HCT116 (cell line): ENCODE results near the gene MICOS13. TPM values are rescaled to one million over a fixed set of nuclear protein-coding genes. Genes with fewer than 3 reads are reported as not detected.

Source experiments
- ATAC-seq: fragments of 200-7000 bp; cut with Tn5 transposase; 2 replicates; pipeline ENCODE4 v1.9.1; 2020; ENCODE audit warnings: mild to moderate bottlenecking, moderate library complexity
- BruUV-seq: library from RNA; stranded (reverse); fragments of 400-500 nt; replicated peaks from 2 replicates; lab custom pipeline; 2021; lab: Mats Ljungman, UMichigan
- CTCF ChIA-PET: fragments of 300-600 bp; sonication (Branson Sonifier 250); formaldehyde crosslinking; loops from one replicate; lab custom pipeline; 2021; ENCODE audit warnings: antibody characterized with exemption; lab: Charles Lee
- POLR2A ChIA-PET: fragments of 300-600, 350-600 bp; sonication (Branson Sonifier 250); formaldehyde crosslinking; loops from one replicate; lab custom pipeline; 2021; ENCODE audit warnings: antibody characterized with exemption; lab: Charles Lee
- RAD21 ChIA-PET, 2 experiments: fragments of 300-600 bp; sonication (Branson Sonifier 250); formaldehyde crosslinking; loops; one replicate each; lab custom pipeline; 2023; ENCODE audit warnings: low total read pairs in 2 of 2; ENCODE audit not compliant: uncharacterized antibody in 2 of 2, unreplicated experiment in 2 of 2, low non-redundant PET in 1 of 2; lab: Charles Lee
- DNase-seq: peaks from one replicate; pipeline ENCODE4 v3.0.0-alpha.2; 2010; ENCODE audit warnings: low read depth, low spot score
- H2AFZ ChIP-seq: fragments of 200-600 bp; shearing (Covaris generic), sonication (generic); 2 replicates; pipeline ENCODE4 v1.6.1; 2017; ENCODE audit warnings: low read depth, mixed run types, mixed read lengths, antibody characterized with exemption, low read length; ENCODE audit not compliant: poor library complexity, severe bottlenecking
- H3K27ac ChIP-seq: 2 replicates; pipeline ENCODE4 v1.5.1; 2012; ENCODE audit warnings: low read depth, low read length
- H3K27me3 ChIP-seq: fragments of 200-600 bp; sonication (generic); 2 replicates; pipeline ENCODE4 v1.6.1; 2016; ENCODE audit warnings: mixed run types, low read length, mixed read lengths; ENCODE audit not compliant: insufficient read depth
- H3K36me3 ChIP-seq, 2 experiments: fragments of 200-500 bp in 1 of 2; fragments of 200-600 bp in 1 of 2; sonication (Bioruptor generic) in 1 of 2; sonication (generic) in 1 of 2; 2 replicates each; pipeline versions ENCODE4 v1.5.1 to v1.6.1; 2014 to 2016; ENCODE audit warnings: low read length in 2 of 2, inconsistent platforms in 1 of 2, mixed read lengths in 1 of 2, mixed run types in 1 of 2; ENCODE audit not compliant: insufficient read depth in 2 of 2, control insufficient read depth in 1 of 2
- H3K4me1 ChIP-seq, 2 experiments: fragments of 200-600 bp in 1 of 2; sonication (generic) in 1 of 2; 2 replicates each; pipeline versions ENCODE4 v1.5.1 to v1.6.1; 2012 to 2017; ENCODE audit warnings: low read length in 2 of 2, inconsistent platforms in 1 of 2, mild to moderate bottlenecking in 1 of 2, mixed read lengths in 1 of 2, mixed run types in 1 of 2, moderate library complexity in 1 of 2; ENCODE audit not compliant: insufficient read depth in 2 of 2, control insufficient read depth in 1 of 2
- H3K4me2 ChIP-seq: fragments of 200-600 bp; sonication (generic); 2 replicates; pipeline ENCODE4 v1.6.1; 2017; ENCODE audit warnings: mixed run types, low read length, mixed read lengths
- H3K4me3 ChIP-seq, 2 experiments: fragments of 200-600 bp in 1 of 2; sonication (generic) in 1 of 2; replicated peaks in 1 of 2; 2 replicates each; pipeline ENCODE4 v1.5.1; 2011 to 2016; ENCODE audit warnings: low read length in 2 of 2, control low read depth in 1 of 2, low read depth in 1 of 2, mild to moderate bottlenecking in 1 of 2, mixed read lengths in 1 of 2, mixed run types in 1 of 2
- H3K79me2 ChIP-seq: fragments of 200-600 bp; sonication (generic); 2 replicates; pipeline ENCODE4 v1.6.1; 2017; ENCODE audit warnings: mild to moderate bottlenecking, mixed run types, low read length, moderate library complexity, mixed read lengths; ENCODE audit not compliant: insufficient read depth
- H3K9ac ChIP-seq: fragments of 200-600 bp; sonication (generic); 2 replicates; pipeline ENCODE4 v1.6.1; 2016; ENCODE audit warnings: low read length, mixed read lengths
- H3K9me2 ChIP-seq: fragments of 200-600 bp; sonication (generic), shearing (Covaris generic); 2 replicates; pipeline ENCODE4 v1.6.1; 2017; ENCODE audit warnings: mixed run types, mild to moderate bottlenecking, moderate library complexity; ENCODE audit not compliant: insufficient read depth
- H3K9me3 ChIP-seq, 2 experiments: fragments of 200-500 bp in 1 of 2; fragments of 200-600 bp in 1 of 2; sonication (Bioruptor generic) in 1 of 2; sonication (generic) in 1 of 2; 2 replicates each; pipeline ENCODE4 v1.6.1; 2014 to 2017; ENCODE audit warnings: low read length in 2 of 2, mixed read lengths in 2 of 2, inconsistent platforms in 1 of 2, low read depth in 1 of 2, mild to moderate bottlenecking in 1 of 2, mixed run types in 1 of 2, moderate library complexity in 1 of 2; ENCODE audit not compliant: control insufficient read depth in 1 of 2, insufficient read depth in 1 of 2
- H4K20me1 ChIP-seq: fragments of 200-600 bp; sonication (generic), shearing (Covaris generic); 2 replicates; pipeline ENCODE4 v1.6.1; 2017; ENCODE audit warnings: mixed run types, mild to moderate bottlenecking, moderate library complexity; ENCODE audit not compliant: insufficient read depth
- EGR1 ChIP-seq: IDR thresholded peaks from 2 replicates; pipeline ENCODE4 v1.6.1; 2012; ENCODE audit warnings: low read depth
- FOSL1 ChIP-seq: IDR thresholded peaks from 2 replicates; pipeline ENCODE4 v1.6.1; 2012; ENCODE audit warnings: low read depth
- MAX ChIP-seq: IDR thresholded peaks from 2 replicates; pipeline ENCODE4 v1.6.1; 2012
- ZNF274 ChIP-seq: fragments of 200-500 bp; sonication (Bioruptor generic); IDR thresholded peaks from 2 replicates; pipeline ENCODE4 v1.6.1; 2014; ENCODE audit warnings: mild to moderate bottlenecking, low read depth, low read length, inconsistent platforms
- intact Hi-C: fragments of 100-400 bp; cut with micrococcal nuclease; formaldehyde crosslinking; loops from 2 replicates; pipeline ENCODE4 v1.10.0; 2022
- total RNA-seq: library from RNA; stranded (reverse); gene quantifications from one replicate; pipeline ENCODE4 v1.2.1, GENCODE V29; 2021; ENCODE audit not compliant: unreplicated experiment
- TF ChIP-seq, protein P1 (sequence below), 3 experiments: fragments of 200-600 bp in 1 of 3; sonication (generic) in 1 of 3; IDR thresholded peaks in 2 of 3; conservative IDR thresholded peaks in 1 of 3; 2 replicates each; pipeline ENCODE4 v1.5.1; 2012 to 2017; ENCODE audit warnings: low read depth in 2 of 3, low read length in 2 of 3, antibody characterized with exemption in 1 of 3, borderline replicate concordance in 1 of 3, control low read depth in 1 of 3, mild to moderate bottlenecking in 1 of 3, mixed read lengths in 1 of 3, mixed run types in 1 of 3, moderate library complexity in 1 of 3; ENCODE audit not compliant: insufficient read depth in 1 of 3
- TF ChIP-seq, protein P2 (sequence below): IDR thresholded peaks from 2 replicates; pipeline ENCODE4 v1.6.1; 2012; ENCODE audit warnings: low read depth
- TF ChIP-seq, protein P3 (sequence below): IDR thresholded peaks from 2 replicates; pipeline ENCODE4 v1.6.1; 2012

Gene MICOS13
- total RNA-seq, 1 experiment from 2014 or later: 61.6 TPM

- H3K27me3 ChIP-seq: no peaks in the 10 kb centered on the region
- peaks cover 57 to 70% of the 10 kb centered on the region in 2 experiments; a peak in 3 of 4 replicates for H3K36me3 ChIP-seq
- ChIA-PET POLR2A (no interaction called here), RAD21 (no interaction called here), CTCF (no interaction called here)
- no peak for TF ChIP-seq ZNF274
- TF ChIP-seq, protein P1, sequence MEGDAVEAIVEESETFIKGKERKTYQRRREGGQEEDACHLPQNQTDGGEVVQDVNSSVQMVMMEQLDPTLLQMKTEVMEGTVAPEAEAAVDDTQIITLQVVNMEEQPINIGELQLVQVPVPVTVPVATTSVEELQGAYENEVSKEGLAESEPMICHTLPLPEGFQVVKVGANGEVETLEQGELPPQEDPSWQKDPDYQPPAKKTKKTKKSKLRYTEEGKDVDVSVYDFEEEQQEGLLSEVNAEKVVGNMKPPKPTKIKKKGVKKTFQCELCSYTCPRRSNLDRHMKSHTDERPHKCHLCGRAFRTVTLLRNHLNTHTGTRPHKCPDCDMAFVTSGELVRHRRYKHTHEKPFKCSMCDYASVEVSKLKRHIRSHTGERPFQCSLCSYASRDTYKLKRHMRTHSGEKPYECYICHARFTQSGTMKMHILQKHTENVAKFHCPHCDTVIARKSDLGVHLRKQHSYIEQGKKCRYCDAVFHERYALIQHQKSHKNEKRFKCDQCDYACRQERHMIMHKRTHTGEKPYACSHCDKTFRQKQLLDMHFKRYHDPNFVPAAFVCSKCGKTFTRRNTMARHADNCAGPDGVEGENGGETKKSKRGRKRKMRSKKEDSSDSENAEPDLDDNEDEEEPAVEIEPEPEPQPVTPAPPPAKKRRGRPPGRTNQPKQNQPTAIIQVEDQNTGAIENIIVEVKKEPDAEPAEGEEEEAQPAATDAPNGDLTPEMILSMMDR (IDR thresholded peaks at IDR 0.05 in 2 of 3, conservative IDR thresholded peaks at IDR 0.05 in 1 of 3; ENCODE audit: borderline replicate concordance in 1 of 3, insufficient read depth in 1 of 3, low read depth in 2 of 3, low read length in 2 of 3): no peak
- TF ChIP-seq FOSL1: no peak
- TF ChIP-seq MAX: no peak
- TF ChIP-seq, protein P2, sequence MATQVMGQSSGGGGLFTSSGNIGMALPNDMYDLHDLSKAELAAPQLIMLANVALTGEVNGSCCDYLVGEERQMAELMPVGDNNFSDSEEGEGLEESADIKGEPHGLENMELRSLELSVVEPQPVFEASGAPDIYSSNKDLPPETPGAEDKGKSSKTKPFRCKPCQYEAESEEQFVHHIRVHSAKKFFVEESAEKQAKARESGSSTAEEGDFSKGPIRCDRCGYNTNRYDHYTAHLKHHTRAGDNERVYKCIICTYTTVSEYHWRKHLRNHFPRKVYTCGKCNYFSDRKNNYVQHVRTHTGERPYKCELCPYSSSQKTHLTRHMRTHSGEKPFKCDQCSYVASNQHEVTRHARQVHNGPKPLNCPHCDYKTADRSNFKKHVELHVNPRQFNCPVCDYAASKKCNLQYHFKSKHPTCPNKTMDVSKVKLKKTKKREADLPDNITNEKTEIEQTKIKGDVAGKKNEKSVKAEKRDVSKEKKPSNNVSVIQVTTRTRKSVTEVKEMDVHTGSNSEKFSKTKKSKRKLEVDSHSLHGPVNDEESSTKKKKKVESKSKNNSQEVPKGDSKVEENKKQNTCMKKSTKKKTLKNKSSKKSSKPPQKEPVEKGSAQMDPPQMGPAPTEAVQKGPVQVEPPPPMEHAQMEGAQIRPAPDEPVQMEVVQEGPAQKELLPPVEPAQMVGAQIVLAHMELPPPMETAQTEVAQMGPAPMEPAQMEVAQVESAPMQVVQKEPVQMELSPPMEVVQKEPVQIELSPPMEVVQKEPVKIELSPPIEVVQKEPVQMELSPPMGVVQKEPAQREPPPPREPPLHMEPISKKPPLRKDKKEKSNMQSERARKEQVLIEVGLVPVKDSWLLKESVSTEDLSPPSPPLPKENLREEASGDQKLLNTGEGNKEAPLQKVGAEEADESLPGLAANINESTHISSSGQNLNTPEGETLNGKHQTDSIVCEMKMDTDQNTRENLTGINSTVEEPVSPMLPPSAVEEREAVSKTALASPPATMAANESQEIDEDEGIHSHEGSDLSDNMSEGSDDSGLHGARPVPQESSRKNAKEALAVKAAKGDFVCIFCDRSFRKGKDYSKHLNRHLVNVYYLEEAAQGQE: no peak
- TF ChIP-seq, protein P3, sequence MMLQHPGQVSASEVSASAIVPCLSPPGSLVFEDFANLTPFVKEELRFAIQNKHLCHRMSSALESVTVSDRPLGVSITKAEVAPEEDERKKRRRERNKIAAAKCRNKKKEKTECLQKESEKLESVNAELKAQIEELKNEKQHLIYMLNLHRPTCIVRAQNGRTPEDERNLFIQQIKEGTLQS: no peak
- TF ChIP-seq EGR1: no peak
- no peaks in the 10 kb centered on the region for H4K20me1 ChIP-seq
- peaks cover 23% of the 10 kb centered on the region for H3K79me2 ChIP-seq
- no peaks in the 10 kb centered on the region for H3K9me2 ChIP-seq
- no peak for ATAC-seq
- H2AFZ ChIP-seq: no peak overlapping the region
- H3K9me3 ChIP-seq: no peaks in the 10 kb centered on the region
- no peak overlapping the region for H3K9ac ChIP-seq
- intact Hi-C loops: no loop called here
- no peak overlapping the region for H3K27ac ChIP-seq
- no peak overlapping the region for H3K4me3 ChIP-seq
- no peak for DNase-seq
- no peaks in the 10 kb centered on the region; a peak in 2 of 4 replicates for H3K4me1 ChIP-seq
- BruUV-seq: no TSS peak
- H3K4me2 ChIP-seq: no peak overlapping the region
These were observed 16.4 kb downstream of the MICOS13 start for GRCh38 chr19:5663904-5664303.
